Osteoblast (primary cell): Measurements from ENCODE around the gene CLGN. TPM values are rescaled to one million over a fixed set of nuclear protein-coding genes. Genes with fewer than 3 reads are reported as not detected.

Experiments used
- DNase-seq: peaks from one replicate; pipeline ENCODE4 v3.0.0; 2011; ENCODE audit warnings: low spot score, mixed read lengths; ENCODE audit not compliant: insufficient read length; ENCODE audit errors: missing footprints
- H2AFZ ChIP-seq: 2 replicates; pipeline ENCODE4 v1.6.0; 2011; ENCODE audit warnings: mild to moderate bottlenecking, low read length
- H3K27ac ChIP-seq: 2 replicates; pipeline ENCODE4 v1.5.1; 2011; ENCODE audit warnings: mild to moderate bottlenecking, low read depth, low read length, moderate library complexity
- H3K27me3 ChIP-seq: 2 replicates; pipeline ENCODE4 v1.6.0; 2012; ENCODE audit warnings: mild to moderate bottlenecking, control low read depth, inconsistent platforms, low read length, moderate library complexity; ENCODE audit not compliant: insufficient read depth
- H3K36me3 ChIP-seq: 2 replicates; pipeline ENCODE4 v1.5.1; 2011; ENCODE audit warnings: mild to moderate bottlenecking, low read length, control low read depth, moderate library complexity; ENCODE audit not compliant: insufficient read depth
- H3K4me1 ChIP-seq: 2 replicates; pipeline ENCODE4 v1.5.1; 2011; ENCODE audit warnings: mild to moderate bottlenecking, low read length, control low read depth, moderate library complexity; ENCODE audit not compliant: insufficient read depth
- H3K4me2 ChIP-seq: 2 replicates; pipeline ENCODE4 v1.6.0; 2011; ENCODE audit warnings: mild to moderate bottlenecking, low read length; ENCODE audit not compliant: insufficient read depth
- H3K4me3 ChIP-seq: fragments of 200-600 bp; sonication (generic); 3 replicates; pipeline ENCODE4 v1.5.1; 2012; ENCODE audit warnings: mild to moderate bottlenecking, low read length, inconsistent platforms; ENCODE audit not compliant: insufficient read depth
- H3K79me2 ChIP-seq: 2 replicates; pipeline ENCODE4 v1.6.0; 2012; ENCODE audit warnings: mild to moderate bottlenecking, low read length, control low read depth, inconsistent platforms; ENCODE audit not compliant: insufficient read depth
- H3K9me3 ChIP-seq: 2 replicates; pipeline ENCODE4 v1.5.1; 2011; ENCODE audit warnings: low read depth, low read length, control low read depth
- H4K20me1 ChIP-seq: 2 replicates; pipeline ENCODE4 v1.6.0; 2012; ENCODE audit warnings: mild to moderate bottlenecking, low read length, control low read depth; ENCODE audit not compliant: insufficient read depth
- total RNA-seq: library from RNA; depleted of rRNA; stranded (reverse); fragments of >200 nt; gene quantifications from 2 replicates; pipeline ENCODE4 v1.2.3, GENCODE V29; 2012
- TF ChIP-seq, protein P1 (sequence below): IDR thresholded peaks from 2 replicates; pipeline ENCODE4 v1.5.1; 2011; ENCODE audit warnings: mild to moderate bottlenecking, low read depth, low read length, moderate library complexity; ENCODE audit errors: extremely low read depth

CLGN gene
- total RNA-seq, 1 donor = 0.72 TPM

DNA sequence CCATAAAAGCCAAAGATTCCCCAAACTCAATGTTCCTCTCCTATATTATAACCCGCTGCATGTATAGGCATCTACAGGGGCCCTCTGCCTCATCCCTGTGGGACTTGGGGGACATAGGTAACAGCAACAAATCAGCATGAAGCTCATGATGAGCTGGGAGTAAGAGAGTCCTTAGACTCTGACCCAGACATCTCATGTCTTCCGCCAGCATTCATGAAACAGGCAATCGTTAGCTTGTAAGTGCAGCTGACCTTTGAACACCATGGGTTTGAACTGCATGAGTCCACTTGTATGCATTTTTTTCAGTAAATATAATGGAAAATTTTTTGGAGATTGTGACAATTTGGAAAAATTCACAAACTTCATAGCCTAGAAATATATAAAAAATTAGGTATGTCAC is 64.4 kb downstream of the CLGN start:
- TF ChIP-seq, protein P1, sequence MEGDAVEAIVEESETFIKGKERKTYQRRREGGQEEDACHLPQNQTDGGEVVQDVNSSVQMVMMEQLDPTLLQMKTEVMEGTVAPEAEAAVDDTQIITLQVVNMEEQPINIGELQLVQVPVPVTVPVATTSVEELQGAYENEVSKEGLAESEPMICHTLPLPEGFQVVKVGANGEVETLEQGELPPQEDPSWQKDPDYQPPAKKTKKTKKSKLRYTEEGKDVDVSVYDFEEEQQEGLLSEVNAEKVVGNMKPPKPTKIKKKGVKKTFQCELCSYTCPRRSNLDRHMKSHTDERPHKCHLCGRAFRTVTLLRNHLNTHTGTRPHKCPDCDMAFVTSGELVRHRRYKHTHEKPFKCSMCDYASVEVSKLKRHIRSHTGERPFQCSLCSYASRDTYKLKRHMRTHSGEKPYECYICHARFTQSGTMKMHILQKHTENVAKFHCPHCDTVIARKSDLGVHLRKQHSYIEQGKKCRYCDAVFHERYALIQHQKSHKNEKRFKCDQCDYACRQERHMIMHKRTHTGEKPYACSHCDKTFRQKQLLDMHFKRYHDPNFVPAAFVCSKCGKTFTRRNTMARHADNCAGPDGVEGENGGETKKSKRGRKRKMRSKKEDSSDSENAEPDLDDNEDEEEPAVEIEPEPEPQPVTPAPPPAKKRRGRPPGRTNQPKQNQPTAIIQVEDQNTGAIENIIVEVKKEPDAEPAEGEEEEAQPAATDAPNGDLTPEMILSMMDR = no peak
- no peaks in the 10 kb centered on the region for H3K36me3 ChIP-seq
- no peak overlapping the region for H3K4me2 ChIP-seq

DNA sequence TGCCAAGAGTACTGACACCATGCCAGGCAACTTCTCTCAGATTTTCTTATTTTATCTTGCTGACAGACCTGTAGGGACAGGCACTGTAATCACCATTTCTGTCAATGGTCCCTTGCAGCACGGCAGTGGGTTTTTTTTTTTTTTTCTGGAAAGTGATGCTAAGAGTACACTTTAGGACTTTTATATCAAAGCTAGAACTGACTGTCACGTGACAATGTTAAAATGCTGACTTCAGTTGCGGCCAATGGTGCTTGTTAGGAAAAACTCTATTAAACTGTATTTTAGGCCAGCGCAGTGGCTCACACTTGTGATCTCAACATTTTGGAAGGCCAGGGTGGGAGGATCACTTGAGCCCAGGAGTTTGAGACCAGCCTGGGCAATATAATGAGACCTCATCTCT is 66.3 kb downstream of the CLGN start:
- TF ChIP-seq, protein P1 = no peak
- Histone ChIP-seq H2AFZ (no peak overlapping the region), H3K4me1 (no peaks in the 10 kb centered on the region), H3K27me3 (peaks cover 26% of the 10 kb centered on the region), H3K36me3 (no peaks in the 10 kb centered on the region), H3K9me3 (no peaks in the 10 kb centered on the region), H4K20me1 (no peaks in the 10 kb centered on the region), H3K27ac (no peak overlapping the region), H3K4me2 (no peak overlapping the region), H3K79me2 (no peaks in the 10 kb centered on the region), H3K4me3 (no peak overlapping the region)
- no peak for DNase-seq

More for the DNA sequence above, 64.4 kb downstream of the CLGN start:
- H3K4me3 ChIP-seq = no peak overlapping the region
- H3K79me2 ChIP-seq = no peaks in the 10 kb centered on the region
- H4K20me1 ChIP-seq = no peaks in the 10 kb centered on the region
- DNase-seq = no peak
- no peaks in the 10 kb centered on the region for H3K9me3 ChIP-seq
- H2AFZ ChIP-seq = no peak overlapping the region
- H3K4me1 ChIP-seq = peaks cover 5% of the 10 kb centered on the region
- peaks cover 12% of the 10 kb centered on the region for H3K27me3 ChIP-seq
- H3K27ac ChIP-seq = no peak overlapping the region

DNA sequence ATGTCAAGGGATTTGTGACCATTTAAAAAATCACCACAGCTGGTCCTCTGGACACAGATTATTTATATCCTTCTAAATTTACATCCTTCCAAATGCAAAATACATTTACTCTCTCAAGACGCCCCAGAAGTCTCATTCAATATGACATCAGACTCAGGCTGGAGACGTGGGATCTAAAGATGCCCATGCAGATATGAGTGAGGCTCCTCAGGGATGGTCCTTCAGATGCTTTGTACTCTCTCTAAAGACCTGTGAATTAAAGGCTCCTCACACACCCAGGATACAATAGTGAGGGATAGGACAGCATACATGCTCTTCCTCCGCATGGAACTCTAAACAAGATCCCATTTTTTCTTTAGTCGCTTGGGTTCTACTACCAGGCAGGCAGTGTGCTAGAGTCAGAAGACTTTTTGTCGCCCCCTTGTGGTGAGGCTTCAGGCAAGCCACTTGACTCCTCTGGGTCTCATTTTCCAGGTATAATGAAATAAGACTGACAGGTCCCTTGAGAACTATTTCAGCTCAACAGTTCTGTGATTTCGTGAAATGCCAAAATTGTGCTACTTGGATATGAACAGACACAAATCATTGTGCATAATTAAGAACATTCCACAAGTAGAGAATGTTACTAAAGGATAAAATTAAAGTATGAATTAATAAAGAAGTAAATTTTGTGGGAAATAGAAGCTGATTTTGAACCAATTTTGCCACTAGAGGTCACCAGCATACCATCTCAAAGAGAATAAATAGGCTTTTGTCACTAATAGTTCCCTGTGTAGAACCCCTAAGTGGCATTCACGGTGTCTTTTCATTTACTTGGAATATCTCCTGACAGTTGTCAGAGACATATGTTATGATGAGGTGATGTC is 67.7 kb downstream of the CLGN start:
- Histone ChIP-seq H3K4me2 (no peak overlapping the region), H3K36me3 (no peaks in the 10 kb centered on the region), H2AFZ (no peak overlapping the region), H3K4me3 (no peak overlapping the region), H3K27me3 (peaks cover 34% of the 10 kb centered on the region), H3K4me1 (no peaks in the 10 kb centered on the region), H3K9me3 (no peaks in the 10 kb centered on the region), H3K27ac (no peak overlapping the region), H3K79me2 (no peaks in the 10 kb centered on the region), H4K20me1 (no peaks in the 10 kb centered on the region)
- DNase-seq = peak; percentile 71
- TF ChIP-seq, protein P1 = peak; percentile 89

DNA sequence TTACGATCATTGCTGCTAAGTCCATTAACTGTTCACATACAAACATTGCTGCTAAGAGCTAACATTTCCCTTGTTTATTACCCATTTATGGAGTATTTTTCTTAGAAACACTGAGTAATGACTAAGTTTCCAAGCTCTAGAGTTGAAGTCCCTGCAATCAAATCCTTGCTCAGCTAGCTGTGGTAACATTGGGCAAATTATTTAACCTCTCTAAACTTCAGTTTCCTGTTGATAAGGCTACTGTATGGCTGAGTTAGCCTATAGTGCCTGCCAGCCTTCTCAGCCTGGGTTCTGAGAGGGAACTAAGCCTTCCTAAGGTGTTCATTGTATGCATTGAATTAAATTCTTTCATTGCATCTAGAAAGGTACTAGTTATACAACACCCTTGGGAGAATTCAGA is 69.2 kb downstream of the CLGN start:
- H3K4me1 ChIP-seq = no peaks in the 10 kb centered on the region
- H3K27ac ChIP-seq = no peak overlapping the region
- H3K4me2 ChIP-seq = no peak overlapping the region
- H3K4me3 ChIP-seq = no peak overlapping the region
- no peaks in the 10 kb centered on the region for H3K79me2 ChIP-seq
- H2AFZ ChIP-seq = no peak overlapping the region
- peaks cover 34% of the 10 kb centered on the region for H3K27me3 ChIP-seq
- no peaks in the 10 kb centered on the region for H4K20me1 ChIP-seq
- DNase-seq = no peak
- H3K9me3 ChIP-seq = no peaks in the 10 kb centered on the region
- TF ChIP-seq, protein P1 = no peak
- H3K36me3 ChIP-seq = no peaks in the 10 kb centered on the region
